GM23338 (cell line): ENCODE measurements around the gene C1orf74. TPM values are rescaled to one million over a fixed set of nuclear protein-coding genes. Genes with fewer than 3 reads are reported as not detected.

Experiments used
- ATAC-seq: fragments of 200-7000 bp; cut with Tn5 transposase; 3 replicates; pipeline ENCODE4 v1.9.1; 2020
- DNase-seq: peaks from one replicate; pipeline ENCODE4 v3.0.0-alpha.2; 2015; ENCODE audit warnings: low spot score
- H2AFZ ChIP-seq: fragments of 200-600 bp; sonication (generic); 2 replicates; pipeline ENCODE4 v1.8.0; 2016; ENCODE audit warnings: antibody characterized with exemption, mild to moderate bottlenecking, moderate library complexity
- H3F3A ChIP-seq: fragments of 200-600 bp; sonication (generic); replicated peaks from 2 replicates; pipeline ENCODE4 v1.8.0; 2017; ENCODE audit warnings: antibody characterized with exemption, mixed run types, low read depth
- H3K27ac ChIP-seq: fragments of 200-600 bp; sonication (generic); 2 replicates; pipeline ENCODE4 v1.6.1; 2016; ENCODE audit warnings: low read depth
- H3K27me3 ChIP-seq: fragments of 200-600 bp; sonication (generic); 2 replicates; pipeline ENCODE4 v1.8.0; 2016; ENCODE audit warnings: mild to moderate bottlenecking, mixed run types, moderate library complexity; ENCODE audit not compliant: insufficient read depth
- H3K36me3 ChIP-seq: fragments of 200-600 bp; sonication (generic); 2 replicates; pipeline ENCODE4 v1.8.0; 2016; ENCODE audit warnings: mild to moderate bottlenecking; ENCODE audit not compliant: insufficient read depth
- H3K4me1 ChIP-seq: fragments of 200-600 bp; sonication (generic); 2 replicates; pipeline ENCODE4 v1.8.0; 2016; ENCODE audit warnings: mild to moderate bottlenecking, moderate library complexity; ENCODE audit not compliant: insufficient read depth
- H3K4me2 ChIP-seq: fragments of 200-600 bp; sonication (generic); 2 replicates; pipeline ENCODE4 v1.7.1; 2017; ENCODE audit warnings: mixed run types
- H3K4me3 ChIP-seq: fragments of 200-600 bp; sonication (generic); 2 replicates; pipeline ENCODE4 v1.6.1; 2016; ENCODE audit warnings: mixed run types
- H3K79me2 ChIP-seq: fragments of 200-600 bp; sonication (generic); replicated peaks from 2 replicates; pipeline ENCODE4 v1.8.0; 2017; ENCODE audit warnings: mild to moderate bottlenecking; ENCODE audit not compliant: insufficient read depth
- H3K9me2 ChIP-seq: fragments of 200-600 bp; sonication (generic); 2 replicates; pipeline ENCODE4 v1.8.0; 2017; ENCODE audit not compliant: insufficient read depth
- H4K20me1 ChIP-seq: fragments of 200-600 bp; sonication (generic); replicated peaks from 2 replicates; pipeline ENCODE4 v1.8.0; 2017; ENCODE audit warnings: mild to moderate bottlenecking; ENCODE audit not compliant: insufficient read depth
- H3K27ac Mint-ChIP-seq: 2 replicates; pipeline ENCODE4 v1.8.0; 2020; ENCODE audit warnings: inconsistent platforms, mild to moderate bottlenecking, moderate library complexity, mixed read lengths
- H3K27me3 Mint-ChIP-seq: 3 replicates; pipeline ENCODE4 v1.8.0; 2022; ENCODE audit warnings: low read depth, mild to moderate bottlenecking, moderate library complexity, mixed read lengths, inconsistent platforms; ENCODE audit not compliant: insufficient read depth, poor library complexity
- H3K36me3 Mint-ChIP-seq: 3 replicates; pipeline ENCODE4 v1.8.0; 2021; ENCODE audit warnings: low read depth, mild to moderate bottlenecking, inconsistent platforms, moderate library complexity, mixed read lengths
- H3K4me1 Mint-ChIP-seq: 3 replicates; pipeline ENCODE4 v1.8.0; 2020; ENCODE audit warnings: mild to moderate bottlenecking, inconsistent platforms, mixed read lengths
- H3K4me3 Mint-ChIP-seq: 3 replicates; pipeline ENCODE4 v1.8.0; 2021; ENCODE audit warnings: moderate library complexity, mild to moderate bottlenecking, inconsistent platforms, mixed read lengths
- H3K9me3 Mint-ChIP-seq: 3 replicates; pipeline ENCODE4 v1.8.0; 2020; ENCODE audit warnings: moderate library complexity, mild to moderate bottlenecking, inconsistent platforms, mixed read lengths
- CREB1 ChIP-seq: fragments of 250-450 bp; sonication (Bioruptor Pico); IDR thresholded peaks from 2 replicates; pipeline ENCODE4 v1.5.0; 2020; ENCODE audit warnings: low read depth, mild to moderate bottlenecking, moderate library complexity
- CTCF ChIP-seq, 2 experiments: fragments of 200-600 bp in 1 of 2; sonication (generic) in 1 of 2; conservative IDR thresholded peaks; 2 replicates each; pipeline versions ENCODE4 v1.5.1 to v1.6.1; 2016 to 2017; ENCODE audit warnings: antibody characterized with exemption in 2 of 2, low read depth in 2 of 2, mild to moderate bottlenecking in 2 of 2, moderate library complexity in 1 of 2
- ETS1 ChIP-seq: IDR thresholded peaks from 2 replicates; pipeline ENCODE4 v1.6.1; 2016; ENCODE audit warnings: antibody characterized with exemption
- EZH2 ChIP-seq: fragments of 200-600 bp; sonication (generic); IDR thresholded peaks from one replicate; pipeline ENCODE4 v1.8.0; 2017; ENCODE audit warnings: antibody characterized with exemption, mild to moderate bottlenecking, low read depth; ENCODE audit not compliant: unreplicated experiment
- POLR2AphosphoS5 ChIP-seq: IDR thresholded peaks from 2 replicates; pipeline ENCODE4 v1.6.1; 2016; ENCODE audit warnings: antibody characterized with exemption, low read depth
- REST ChIP-seq: IDR thresholded peaks from one replicate; pipeline ENCODE4 v1.6.1; 2018; ENCODE audit warnings: antibody characterized with exemption; ENCODE audit not compliant: unreplicated experiment
- ZNF462 ChIP-seq: fragments of 250-450 bp; sonication (Bioruptor Pico); IDR thresholded peaks from 2 replicates; pipeline ENCODE4 v1.5.0; 2020; ENCODE audit warnings: mild to moderate bottlenecking, moderate library complexity
- polyA plus RNA-seq: library from polyadenylated mRNA; unstranded; fragments of >200 nt; fragmentation: Nextera tagmentation; extraction: Ambion mirVana; gene quantifications from 2 replicates; pipeline ENCODE4 v1.2.1, GENCODE V29; 2016
- total RNA-seq: library from RNA; depleted of rRNA; stranded (reverse); fragments of >200 nt; shearing (Covaris generic); gene quantifications from 2 replicates; pipeline ENCODE4 v1.2.3, GENCODE V29; 2014

The C1orf74 gene
- total and polyA plus RNA-seq, 2 experiments from 2014 or later = 2.8 to 3.9 TPM

- TF ChIP-seq REST = no peak
Observed at GRCh38 chr1:209829716-209830115, 45.4 kb upstream of the C1orf74 start (continued).

- Mint-ChIP-seq H3K27me3 (peaks cover 2% of the 10 kb centered on the region), H3K4me1 (peaks cover 5% of the 10 kb centered on the region), H3K9me3 (no peaks in the 10 kb centered on the region; the same call in 2 of the 3 replicates), H3K27ac (peak within 1 kb of the TSS; percentile 93), H3K4me3 (peak within 1 kb of the TSS; percentile 84), H3K36me3 (peaks cover 18% of the 10 kb centered on the region)
- TF ChIP-seq POLR2AphosphoS5 = peak; percentile 88
- TF ChIP-seq EZH2 = no peak
- peak; percentile 58 to 67 for TF ChIP-seq CTCF (conservative IDR thresholded peaks at IDR 0.05; ENCODE audit: low read depth in 2 of 2)
- TF ChIP-seq ZNF462 (CRISPR knock-in tag) = no peak
- peak; percentile 88 for TF ChIP-seq ETS1
- 0 out of 2 replicates have a peak, but pooled peaks have one; percentile 39 for TF ChIP-seq CREB1 (CRISPR knock-in tag)
- Histone ChIP-seq H3K4me1 (peaks cover 4% of the 10 kb centered on the region; the same call in 1 of the 2 replicates), H3K4me2 (peak within 1 kb of the TSS; percentile 88), H3K27me3 (no peaks in the 10 kb centered on the region), H3K79me2 (peaks cover 22% of the 10 kb centered on the region), H3K9me2 (no peaks in the 10 kb centered on the region), H3F3A (no peaks in the 10 kb centered on the region), H3K27ac (no peak within 1 kb of the TSS), H4K20me1 (peaks cover 7% of the 10 kb centered on the region), H2AFZ (peak within 1 kb of the TSS; percentile 96), H3K36me3 (peaks cover 17% of the 10 kb centered on the region), H3K4me3 (peak within 1 kb of the TSS; percentile 79)
- peak; percentile 88 for ATAC-seq
- peak; percentile 98 for DNase-seq
Observed at GRCh38 chr1:209827384-209828262, 43.3 kb upstream of the C1orf74 start, which contains the start of gene UTP25. Gene UTP25 (plus strand): TSS chr1:209827972. CDS start chr1:209828064, 92 bp downstream.
